Peyer's patch (tissue), 4 donors: Measurements from ENCODE around the gene PSME2. TPM values are rescaled to one million over a fixed set of nuclear protein-coding genes. Genes with fewer than 3 reads are reported as not detected.
A peak's percentile ranks its signal among the peaks of the same experiment; 100 is the strongest.

Experiments used
- DNase-seq, 3 donors: peaks; one replicate each; pipeline ENCODE4 v3.0.0-alpha.2; 2017 to 2019
- H3K27ac ChIP-seq, 4 donors: fragments of 200-600 bp; sonication (generic); one replicate each; pipeline ENCODE4 v1.5.1; 2016 to 2019
- H3K27me3 ChIP-seq, 2 donors: fragments of 200-600 bp; sonication (generic); one replicate each; pipeline ENCODE4 v1.5.1; 2019
- H3K36me3 ChIP-seq, 3 donors: fragments of 200-600 bp; sonication (generic); one replicate each; pipeline ENCODE4 v1.5.1; 2016 to 2019
- H3K4me1 ChIP-seq, 4 donors: fragments of 200-600 bp; sonication (generic); one replicate each; pipeline ENCODE4 v1.5.1; 2016 to 2019
- H3K4me3 ChIP-seq, 4 donors: fragments of 200-600 bp; sonication (generic); 1 replicate in 3 of 4; 2 replicates in 1 of 4; pipeline ENCODE4 v1.5.1; 2016 to 2019; ENCODE audit warnings: mild to moderate bottlenecking in 1 of 4
- H3K9me3 ChIP-seq, 4 donors: fragments of 200-600 bp; sonication (generic); one replicate each; pipeline ENCODE4 v1.5.1; 2016 to 2019; ENCODE audit warnings: mild to moderate bottlenecking in 1 of 4
- POLR2A ChIP-seq, 2 donors: fragments of 450-650 bp; IDR thresholded peaks; one replicate each; pipeline ENCODE4 v1.5.1; 2017; ENCODE audit warnings: antibody characterized with exemption in 2 of 2, mild to moderate bottlenecking in 2 of 2, moderate library complexity in 2 of 2
- total RNA-seq, 4 donors: library from RNA; depleted of rRNA; stranded (reverse); fragments of >200 nt; gene quantifications; one replicate each; pipeline ENCODE4 v1.1.0, GENCODE V29; 2016
- TF ChIP-seq, protein P1 (sequence below), 6 experiments: fragments of 450-650 bp in 4 of 6; fragments of 200-600 bp in 2 of 6; sonication (generic) in 1 of 6; IDR thresholded peaks; one replicate each; pipeline ENCODE4 v1.5.1; 2017 to 2019; ENCODE audit warnings: antibody characterized with exemption in 6 of 6, mild to moderate bottlenecking in 3 of 6, moderate library complexity in 1 of 6

Gene PSME2
- total RNA-seq, 4 donors from 2014 or later, result 119 to 258 (median 162) TPM

DNA sequence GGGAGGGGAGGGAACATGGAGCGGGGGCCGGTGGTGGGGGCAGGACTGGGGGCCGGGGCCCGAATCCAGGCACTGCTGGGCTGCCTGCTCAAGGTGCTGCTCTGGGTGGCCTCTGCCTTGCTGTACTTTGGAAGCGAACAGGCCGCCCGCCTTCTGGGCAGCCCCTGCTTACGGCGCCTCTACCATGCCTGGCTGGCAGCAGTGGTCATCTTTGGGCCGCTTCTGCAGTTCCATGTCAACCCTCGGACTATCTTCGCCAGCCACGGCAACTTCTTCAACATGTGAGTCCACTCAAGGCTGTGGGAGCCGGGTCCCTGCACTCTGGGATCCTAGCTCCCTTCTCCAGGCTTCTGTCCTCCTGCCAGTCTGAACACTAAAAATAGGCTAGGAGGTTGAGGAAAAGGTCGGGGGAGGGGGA lies 14.9 kb downstream of the PSME2 start:
- Histone ChIP-seq H3K36me3 (no peaks in the 10 kb centered on the region), H3K27me3 (no peaks in the 10 kb centered on the region), H3K4me1 (peaks cover 0 to 8% (median 5%) of the 10 kb centered on the region in 4 donors), H3K4me3 (no peak overlapping the region), H3K27ac (peak overlapping the region in 2 of 4 donors; percentile 10 to 29), H3K9me3 (no peaks in the 10 kb centered on the region)
- TF ChIP-seq, protein P1, sequence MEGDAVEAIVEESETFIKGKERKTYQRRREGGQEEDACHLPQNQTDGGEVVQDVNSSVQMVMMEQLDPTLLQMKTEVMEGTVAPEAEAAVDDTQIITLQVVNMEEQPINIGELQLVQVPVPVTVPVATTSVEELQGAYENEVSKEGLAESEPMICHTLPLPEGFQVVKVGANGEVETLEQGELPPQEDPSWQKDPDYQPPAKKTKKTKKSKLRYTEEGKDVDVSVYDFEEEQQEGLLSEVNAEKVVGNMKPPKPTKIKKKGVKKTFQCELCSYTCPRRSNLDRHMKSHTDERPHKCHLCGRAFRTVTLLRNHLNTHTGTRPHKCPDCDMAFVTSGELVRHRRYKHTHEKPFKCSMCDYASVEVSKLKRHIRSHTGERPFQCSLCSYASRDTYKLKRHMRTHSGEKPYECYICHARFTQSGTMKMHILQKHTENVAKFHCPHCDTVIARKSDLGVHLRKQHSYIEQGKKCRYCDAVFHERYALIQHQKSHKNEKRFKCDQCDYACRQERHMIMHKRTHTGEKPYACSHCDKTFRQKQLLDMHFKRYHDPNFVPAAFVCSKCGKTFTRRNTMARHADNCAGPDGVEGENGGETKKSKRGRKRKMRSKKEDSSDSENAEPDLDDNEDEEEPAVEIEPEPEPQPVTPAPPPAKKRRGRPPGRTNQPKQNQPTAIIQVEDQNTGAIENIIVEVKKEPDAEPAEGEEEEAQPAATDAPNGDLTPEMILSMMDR (IDR thresholded peaks at IDR 0.05), result no peak
- no peak for TF ChIP-seq POLR2A (IDR thresholded peaks at IDR 0.05)
- DNase-seq, result peak in 1 of 3 donors; percentile 37

DNA sequence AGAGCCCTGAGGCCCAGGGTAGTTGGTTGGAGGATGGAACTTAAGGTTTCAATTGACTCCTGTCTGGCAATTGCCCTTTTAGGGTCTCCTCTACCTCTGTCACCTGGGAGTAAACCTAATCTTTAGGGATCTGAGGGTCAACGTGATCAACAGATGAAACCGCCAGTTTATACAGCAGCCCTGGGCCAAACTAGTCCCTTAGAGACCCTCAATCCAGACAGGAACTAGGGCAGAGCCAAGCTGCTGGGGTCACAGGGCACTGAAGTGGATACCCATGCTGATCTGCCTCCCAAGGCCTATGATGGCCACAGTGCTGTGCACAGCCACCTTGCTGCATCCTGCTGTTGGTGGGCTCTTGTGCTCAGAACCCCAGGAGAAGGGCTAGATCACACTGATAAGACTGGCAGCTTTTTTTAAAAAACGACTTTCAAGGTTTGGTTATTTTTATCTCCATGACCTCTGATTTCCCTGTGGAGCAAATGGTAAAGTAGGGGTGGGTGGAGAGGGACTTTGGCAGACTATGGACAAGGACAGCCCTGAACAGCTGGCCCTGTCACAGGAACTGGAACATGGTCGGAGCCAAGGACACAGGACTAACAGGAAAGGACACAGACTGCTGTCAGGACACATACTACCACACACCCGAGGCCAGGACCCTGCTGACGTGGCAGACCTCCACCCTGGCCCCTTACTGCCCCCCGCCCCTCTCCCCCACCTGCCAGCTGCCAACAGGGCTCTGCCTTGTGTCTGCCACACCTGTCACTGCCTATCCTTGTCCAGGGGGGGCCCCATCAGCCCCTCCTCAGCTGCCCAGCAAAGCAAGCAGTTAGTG lies 15.5 kb downstream of the PSME2 start:
- Histone ChIP-seq H3K36me3 (no peaks in the 10 kb centered on the region), H3K27ac (peak overlapping the region in 2 of 4 donors; percentile 10 to 29), H3K9me3 (no peaks in the 10 kb centered on the region), H3K27me3 (no peaks in the 10 kb centered on the region), H3K4me3 (no peak overlapping the region), H3K4me1 (peaks cover 0 to 7% (median 3%) of the 10 kb centered on the region in 4 donors)
- no peak for DNase-seq
- no peak for TF ChIP-seq POLR2A (IDR thresholded peaks at IDR 0.05)
- TF ChIP-seq, protein P1 (IDR thresholded peaks at IDR 0.05), result no peak

DNA sequence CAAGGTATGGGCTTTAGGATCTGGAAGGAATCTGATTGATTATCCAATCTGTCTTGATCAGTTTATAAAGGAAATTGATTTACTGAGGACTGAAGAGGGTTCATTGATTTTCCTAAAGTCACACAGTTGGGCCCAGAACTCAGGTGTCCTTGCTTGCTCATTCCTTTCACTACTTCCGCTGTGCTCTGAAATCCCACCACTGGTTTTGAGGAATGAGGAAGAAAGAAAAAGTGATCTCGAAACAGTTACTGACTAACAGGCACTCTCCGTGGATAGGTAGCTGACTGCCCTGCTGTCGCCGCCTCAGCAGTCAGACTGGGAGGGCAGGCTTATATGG lies 16.1 kb downstream of the PSME2 start, which contains the start of gene FITM1:
TSS of gene FITM1 (plus strand) at position 280 of the 337 bp plus-strand sequence. CDS start 905 bp downstream, outside the sequence.
- Histone ChIP-seq H3K9me3 (no peaks in the 10 kb centered on the region), H3K27ac (peak within 1 kb of the TSS in 2 of 4 donors; percentile 10 to 29), H3K36me3 (no peaks in the 10 kb centered on the region), H3K27me3 (no peaks in the 10 kb centered on the region), H3K4me1 (peaks cover 0 to 3% (median 2%) of the 10 kb centered on the region in 4 donors), H3K4me3 (no peak within 1 kb of the TSS)
- TF ChIP-seq, protein P1 (IDR thresholded peaks at IDR 0.05), result no peak
- no peak for TF ChIP-seq POLR2A (IDR thresholded peaks at IDR 0.05)
- peak in 1 of 3 donors; percentile 18 for DNase-seq

DNA sequence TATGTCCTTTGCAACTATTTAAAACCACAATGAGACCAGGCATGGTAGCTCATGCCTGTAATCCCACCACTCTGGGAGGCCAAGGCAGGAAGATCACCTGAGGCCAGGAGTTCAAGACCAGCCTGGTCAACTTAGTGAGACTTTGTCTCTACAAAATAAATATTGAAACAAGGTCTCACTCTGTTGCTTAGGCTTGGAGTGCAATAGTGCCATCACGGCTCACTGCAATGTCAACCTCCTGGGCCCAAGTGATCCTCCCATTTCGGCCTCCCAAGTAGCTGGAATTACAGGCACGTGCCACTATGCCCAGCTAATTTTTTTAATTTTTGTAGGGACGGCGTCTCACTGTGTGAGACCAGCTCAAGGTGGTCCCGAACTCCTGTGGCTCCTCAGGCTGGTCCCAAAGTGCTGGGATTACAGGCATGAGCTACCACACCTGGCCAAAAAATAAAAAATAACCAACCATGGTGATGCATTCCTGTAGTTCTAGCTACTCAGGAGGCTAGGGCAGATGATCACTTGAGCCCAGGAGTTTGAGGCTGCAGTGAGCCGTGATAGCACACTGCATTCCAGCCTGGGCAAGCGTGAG lies 16.9 kb downstream of the PSME2 start:
- DNase-seq, result no peak
- H3K36me3 ChIP-seq, result peaks cover 0 to 2% (median 0%) of the 10 kb centered on the region in 3 donors
- H3K27me3 ChIP-seq, result no peaks in the 10 kb centered on the region
- H3K27ac ChIP-seq, result no peak overlapping the region
- no peak for TF ChIP-seq POLR2A (IDR thresholded peaks at IDR 0.05)
- TF ChIP-seq, protein P1 (IDR thresholded peaks at IDR 0.05), result no peak
- no peak overlapping the region for H3K4me3 ChIP-seq
- peaks cover 0 to 3% (median 0%) of the 10 kb centered on the region in 4 donors for H3K4me1 ChIP-seq
- H3K9me3 ChIP-seq, result no peaks in the 10 kb centered on the region

DNA sequence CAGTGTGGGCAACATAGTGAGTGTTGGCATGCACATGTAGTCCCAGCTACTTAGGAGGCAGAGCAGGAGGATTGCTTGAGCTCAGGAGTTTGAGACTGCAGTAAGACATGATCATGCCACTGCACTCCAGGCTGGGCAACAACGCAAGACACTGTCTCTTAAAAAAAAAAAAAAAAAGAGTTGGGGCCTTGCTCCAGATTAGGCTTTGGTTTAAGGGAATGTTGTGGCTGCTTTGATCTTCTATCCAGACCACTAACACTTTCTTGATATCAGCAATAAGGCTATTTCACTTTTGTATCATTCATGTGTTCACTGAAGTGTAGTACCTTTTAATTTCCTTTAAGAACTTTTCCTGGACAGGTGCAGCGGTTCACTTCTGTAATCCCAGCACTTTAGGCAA lies 18.7 kb downstream of the PSME2 start:
- H3K9me3 ChIP-seq, result no peaks in the 10 kb centered on the region
- no peak overlapping the region for H3K27ac ChIP-seq
- peaks cover 0 to 3% (median 0%) of the 10 kb centered on the region in 4 donors for H3K4me1 ChIP-seq
- H3K4me3 ChIP-seq, result no peak overlapping the region
- no peak for TF ChIP-seq POLR2A (IDR thresholded peaks at IDR 0.05)
- TF ChIP-seq, protein P1 (IDR thresholded peaks at IDR 0.05), result no peak
- no peak for DNase-seq
- no peaks in the 10 kb centered on the region for H3K27me3 ChIP-seq
- peaks cover 0 to 20% (median 0%) of the 10 kb centered on the region in 3 donors for H3K36me3 ChIP-seq
